Brain microvascular endothelial cell (primary cell): ENCODE data around the gene TXNRD2.

Experiments used
- DNase-seq: peaks from one replicate; pipeline ENCODE4 v3.0.0-alpha.2; 2020
- H3K27ac ChIP-seq: fragments of 250-450 bp; sonication (Bioruptor Pico); 2 replicates; pipeline ENCODE4 v1.5.1; 2020; ENCODE audit warnings: mild to moderate bottlenecking, moderate library complexity
- H3K27me3 ChIP-seq: fragments of 250-450 bp; sonication (Bioruptor Pico); replicated peaks from 2 replicates; pipeline ENCODE4 v1.5.1; 2020; ENCODE audit warnings: mild to moderate bottlenecking
- H3K36me3 ChIP-seq: fragments of 250-450 bp; sonication (Bioruptor Pico); replicated peaks from 2 replicates; pipeline ENCODE4 v1.5.1; 2020; ENCODE audit warnings: mild to moderate bottlenecking
- H3K4me3 ChIP-seq: 2 replicates; pipeline ENCODE4 v1.5.1; 2011; ENCODE audit warnings: low read depth, mild to moderate bottlenecking, control low read depth, low read length, moderate library complexity
- CTCF ChIP-seq: IDR thresholded peaks from 2 replicates; pipeline ENCODE4 v1.5.1; 2011; ENCODE audit warnings: low read depth, mild to moderate bottlenecking, moderate library complexity, low read length, control low read depth, inconsistent platforms; ENCODE audit errors: missing control alignments
- in situ Hi-C: cut with HindIII; loops from 2 replicates; pipeline ENCODE4 v1.10.0; 2017; ENCODE audit warnings: low sequenced_read_pairs, low pct_ligation_motif_present

TXNRD2 gene

GRCh38 chr22:19870153-19871022 is 71.2 kb downstream of the TXNRD2 start:
- no peak for TF ChIP-seq CTCF
- no peak overlapping the region for H3K4me3 ChIP-seq
- DNase-seq, result no peak
- H3K27me3 ChIP-seq, result no peaks in the 10 kb centered on the region
- H3K27ac ChIP-seq, result no peak overlapping the region
- no peaks in the 10 kb centered on the region for H3K36me3 ChIP-seq
- in situ Hi-C loops, result no loop called here

GRCh38 chr22:19869497-19870152 is 72.0 kb downstream of the TXNRD2 start:
- no peaks in the 10 kb centered on the region for H3K27me3 ChIP-seq
- no peak overlapping the region for H3K4me3 ChIP-seq
- H3K27ac ChIP-seq, result no peak overlapping the region
- DNase-seq, result no peak
- peak; percentile 13 for TF ChIP-seq CTCF
- no peaks in the 10 kb centered on the region for H3K36me3 ChIP-seq
- in situ Hi-C loops, result no loop called here

- Histone ChIP-seq H3K36me3 (no peaks in the 10 kb centered on the region), H3K27me3 (no peaks in the 10 kb centered on the region), H3K27ac (no peak overlapping the region), H3K4me3 (no peak overlapping the region)
- in situ Hi-C loops, result no loop called here
- TF ChIP-seq CTCF, result no peak
- no peak for DNase-seq
Observed at GRCh38 chr22:19868773-19869471, 72.7 kb downstream of the TXNRD2 start.

GRCh38 chr22:19868333-19868732 is 73.3 kb downstream of the TXNRD2 start:
- H3K27ac ChIP-seq, result no peak overlapping the region
- H3K27me3 ChIP-seq, result no peaks in the 10 kb centered on the region
- H3K36me3 ChIP-seq, result no peaks in the 10 kb centered on the region
- no peak overlapping the region for H3K4me3 ChIP-seq
- in situ Hi-C loops, result no loop called here
- DNase-seq, result no peak
- TF ChIP-seq CTCF, result no peak

GRCh38 chr22:19867617-19868016 is 74.0 kb downstream of the TXNRD2 start:
- H3K36me3 ChIP-seq, result no peaks in the 10 kb centered on the region
- in situ Hi-C loops, result no loop called here
- no peaks in the 10 kb centered on the region for H3K27me3 ChIP-seq
- no peak for DNase-seq
- H3K27ac ChIP-seq, result no peak overlapping the region
- no peak for TF ChIP-seq CTCF
- H3K4me3 ChIP-seq, result no peak overlapping the region
